Stimulated activated CD4-positive, alpha-beta T cell treated with anti-CD3 and anti-CD28 coated beads, Interleukin-12 subunit alpha, Interleukin-12 subunit beta, amount 100 ng/mL, for 24 hours (primary cell): Measurements from ENCODE around the gene MYOF.
"Not testable (repeated sequence)": the region's sequence is repeated elsewhere in the genome, so short reads cannot be mapped to it uniquely, and the experiment has no call there.

Experiments used
- DNase-seq, 2 experiments: peaks; one replicate each; pipeline ENCODE4 v3.0.0-alpha.2; 2020; ENCODE audit warnings: low read depth in 2 of 2

MYOF gene

DNA sequence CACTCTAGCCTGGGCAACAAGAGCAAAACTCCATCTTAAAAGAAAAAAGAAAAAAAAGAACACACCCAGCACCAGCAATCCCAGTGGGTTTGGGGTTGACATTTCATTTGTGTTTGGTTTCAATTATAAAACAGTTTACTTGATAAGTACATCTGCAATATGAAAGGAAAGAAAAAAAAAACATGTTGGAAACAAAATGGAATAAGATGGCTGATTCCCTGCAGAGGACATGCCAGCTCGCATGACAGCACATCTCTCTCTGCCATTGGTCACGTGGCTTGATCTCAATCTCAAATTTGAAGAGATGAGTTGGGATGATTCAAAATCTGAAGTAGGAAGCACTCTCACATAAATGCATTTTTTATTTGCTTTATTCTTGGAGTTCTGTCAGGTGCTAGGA is 28.0 kb downstream of the MYOF start:
- no peak for DNase-seq

DNA sequence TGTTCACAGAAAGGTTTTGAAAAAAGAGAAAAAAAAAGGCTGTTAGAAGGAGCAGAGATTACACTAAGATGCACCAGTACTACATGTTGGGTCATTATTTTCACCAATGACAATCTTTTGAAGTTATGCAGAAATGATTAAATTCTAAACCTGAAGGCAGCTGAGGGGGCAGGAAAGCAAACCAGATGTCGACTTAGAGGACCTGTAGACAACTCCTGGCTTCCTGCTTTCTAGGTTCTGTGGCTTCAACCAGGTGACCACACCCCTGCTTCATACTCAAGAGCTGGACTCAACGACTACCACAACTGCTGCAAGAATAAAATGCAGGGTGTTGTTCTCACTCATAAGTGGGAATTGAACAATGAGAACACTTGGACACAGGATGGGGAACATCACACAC is 30.0 kb downstream of the MYOF start:
- no peak for DNase-seq

DNA sequence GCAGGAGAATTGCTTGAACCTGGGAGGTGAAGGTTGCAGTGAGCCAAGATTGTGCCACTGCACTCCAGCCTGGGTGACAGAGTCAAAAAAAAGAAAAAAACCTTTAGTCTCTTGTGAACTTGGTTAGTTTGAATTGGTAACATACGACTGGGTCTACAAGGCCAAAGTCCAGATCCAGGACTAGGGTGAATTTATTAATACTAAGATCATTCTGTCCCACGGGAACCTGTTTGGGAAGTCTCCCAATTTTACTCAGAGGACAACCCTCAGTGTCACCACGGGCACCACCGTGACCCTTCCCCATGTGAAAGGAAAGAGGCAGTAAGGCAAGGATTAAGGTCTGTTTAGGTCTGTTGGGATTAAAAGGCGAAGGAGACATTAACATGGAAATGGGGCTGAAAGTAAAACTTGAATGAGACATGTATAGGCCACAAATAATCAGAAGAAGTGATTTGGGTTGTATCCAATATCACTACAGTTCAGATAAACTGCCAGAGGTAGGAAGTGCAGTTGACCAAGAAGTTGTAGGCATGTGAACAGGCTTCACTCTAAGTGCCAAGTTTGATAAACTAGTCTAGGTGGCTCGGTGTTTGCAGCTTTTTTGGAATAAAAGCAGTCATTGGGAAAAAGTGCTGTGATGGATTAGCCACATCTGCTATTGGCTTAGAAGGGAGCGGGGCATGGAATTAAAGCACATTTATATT is 30.7 kb downstream of the MYOF start:
- no peak for DNase-seq

DNA sequence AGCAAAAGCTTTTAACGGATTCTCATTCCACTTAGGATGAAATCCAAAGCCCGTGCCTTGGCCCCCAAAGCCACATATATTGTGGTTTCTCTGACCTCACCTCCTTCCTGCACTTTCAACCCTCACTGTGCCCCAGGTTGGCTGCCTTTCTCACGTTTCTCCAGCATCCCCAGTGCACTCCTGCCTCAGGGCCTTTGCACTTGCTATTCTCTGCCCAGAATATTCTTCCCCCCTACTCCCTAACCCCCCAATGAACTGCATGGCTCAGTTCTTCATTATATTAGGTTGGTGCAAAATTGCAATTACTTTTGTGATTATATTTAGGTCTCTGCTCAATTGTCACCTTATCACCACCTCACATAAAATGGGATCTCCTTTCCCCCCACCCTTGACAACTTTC is 34.2 kb downstream of the MYOF start:
- DNase-seq, result no peak

DNA sequence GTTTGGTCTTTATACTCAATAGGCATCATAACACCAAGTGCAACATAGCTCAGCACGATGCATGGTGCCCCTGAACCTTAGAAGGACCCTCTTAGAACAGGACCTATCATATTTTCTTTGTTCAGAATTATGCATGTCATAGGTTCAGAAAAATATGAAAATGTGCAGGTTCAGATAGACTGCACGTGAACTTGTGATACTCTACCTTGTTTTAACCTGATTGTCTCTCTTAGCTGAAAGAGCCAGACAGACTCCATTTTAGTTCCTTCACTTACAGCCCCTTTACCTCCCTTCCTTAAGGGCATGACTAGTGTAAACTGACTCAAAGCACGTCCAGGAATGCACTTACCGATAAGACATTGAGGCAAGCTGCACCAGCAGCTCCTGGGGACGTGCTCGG is 35.1 kb downstream of the MYOF start:
- DNase-seq, result no peak

DNA sequence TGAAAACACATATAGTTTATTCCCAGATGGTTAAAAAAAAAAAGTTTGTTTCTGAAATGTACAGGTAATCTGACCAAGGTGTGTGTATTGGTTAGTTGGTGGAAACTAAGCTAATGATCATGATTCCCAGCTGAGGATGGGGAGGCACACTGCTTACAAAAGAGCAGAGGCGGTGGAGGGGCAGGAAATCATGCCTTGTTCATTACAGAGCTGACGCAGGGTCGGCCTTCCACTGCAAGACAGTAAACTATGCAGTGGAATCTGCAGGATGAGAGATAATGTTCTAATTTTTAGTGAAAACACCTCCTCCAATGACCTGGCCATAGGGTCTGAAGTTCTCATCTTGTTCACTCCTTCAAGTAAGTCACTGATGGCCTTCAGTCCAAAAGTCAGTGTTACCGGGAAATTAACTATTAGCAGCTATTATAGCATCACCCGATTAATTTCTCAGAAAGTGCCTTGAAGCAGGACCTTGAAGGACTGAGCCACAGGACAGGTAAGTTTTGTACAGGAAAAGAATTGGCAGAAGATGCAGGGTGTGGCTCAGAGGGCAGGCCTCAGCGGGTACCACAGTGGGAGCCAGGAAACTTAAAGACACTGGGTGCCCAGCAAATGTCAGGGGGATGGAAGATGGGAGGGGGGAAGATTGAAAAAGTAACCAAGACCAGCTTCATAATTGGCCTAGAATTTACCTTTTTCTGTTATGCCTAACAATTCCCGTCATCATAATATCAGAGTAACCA is 36.0 kb downstream of the MYOF start:
- no peak for DNase-seq

DNA sequence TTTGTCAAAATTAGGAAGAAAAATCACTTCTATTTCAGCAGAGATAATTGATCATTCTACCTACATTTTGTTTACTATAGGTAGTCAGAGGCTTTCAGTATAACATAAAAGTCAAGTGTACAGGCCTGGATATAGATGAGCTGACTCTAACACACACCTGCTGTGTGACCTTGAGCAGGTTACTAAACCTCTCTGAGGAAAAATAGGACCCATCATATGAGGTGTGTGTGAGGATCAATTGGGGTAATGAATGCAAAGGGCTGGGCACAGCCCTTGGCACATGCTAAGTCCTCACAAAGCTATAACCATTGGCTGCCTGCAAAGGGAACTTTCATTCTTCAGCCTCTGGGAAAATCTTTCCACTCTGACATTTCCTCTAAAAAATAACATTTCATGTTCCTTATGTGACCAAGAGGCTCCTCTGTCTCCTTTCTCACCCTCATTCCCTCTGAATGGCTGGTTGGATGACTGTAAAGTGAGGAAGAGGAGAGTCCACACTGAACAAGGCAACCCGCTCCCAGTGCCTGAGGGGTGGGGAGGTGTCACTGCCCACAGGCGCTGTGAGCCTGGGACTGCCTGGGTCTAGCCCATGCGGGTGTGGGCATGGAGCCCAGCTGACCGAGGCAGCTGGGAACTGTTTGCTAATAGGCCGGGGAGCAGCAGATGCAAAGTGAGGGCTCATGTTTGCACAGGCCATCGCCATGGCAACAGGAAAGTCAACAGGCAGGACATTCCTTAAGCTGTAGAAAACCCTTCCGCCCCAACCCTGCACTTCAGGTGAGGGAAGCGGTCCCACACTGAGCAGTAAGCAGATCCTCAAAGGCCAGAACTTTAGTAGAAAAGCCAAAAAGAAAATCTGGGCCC is 36.8 kb downstream of the MYOF start:
- DNase-seq, result no peak

DNA sequence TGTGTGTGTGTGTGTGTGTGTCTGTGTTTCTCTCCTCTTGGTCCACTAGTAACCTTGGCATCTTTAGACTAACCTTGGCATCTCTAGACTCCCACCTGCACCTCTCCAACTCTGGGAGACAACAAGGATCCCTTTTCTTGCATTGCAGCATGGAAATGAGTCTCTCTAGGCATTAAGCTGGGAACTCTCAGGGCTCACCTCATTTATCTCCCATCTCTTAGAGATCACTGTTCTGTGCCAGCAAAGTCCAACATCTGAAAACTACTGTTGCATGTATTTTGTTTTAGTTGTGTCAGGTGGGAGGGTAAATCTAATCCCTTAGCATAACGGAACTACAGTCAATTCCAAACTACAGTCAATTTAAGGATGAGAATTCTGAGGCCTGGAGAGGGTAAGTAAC is 38.7 kb downstream of the MYOF start:
- DNase-seq, result no peak

DNA sequence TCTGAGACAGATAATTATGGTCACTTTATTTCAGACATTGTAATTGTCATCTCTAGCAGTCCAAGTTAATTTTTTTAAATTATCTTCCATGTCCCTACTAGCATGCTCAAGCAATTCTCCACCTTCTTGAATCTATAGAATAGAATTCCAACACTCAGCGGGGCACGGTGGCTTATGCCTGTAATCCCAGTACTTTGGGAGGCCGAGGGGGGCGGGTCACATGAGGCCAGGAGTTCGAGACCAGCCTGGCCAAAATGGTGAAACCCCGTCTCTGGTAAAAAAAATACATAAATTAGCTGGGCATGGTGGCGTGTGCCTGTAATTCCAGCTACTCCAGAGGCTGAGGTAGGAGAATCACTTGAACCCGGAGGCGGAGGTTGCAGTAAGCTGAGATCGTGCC is 39.4 kb downstream of the MYOF start:
- not testable (repeated sequence) for DNase-seq

DNA sequence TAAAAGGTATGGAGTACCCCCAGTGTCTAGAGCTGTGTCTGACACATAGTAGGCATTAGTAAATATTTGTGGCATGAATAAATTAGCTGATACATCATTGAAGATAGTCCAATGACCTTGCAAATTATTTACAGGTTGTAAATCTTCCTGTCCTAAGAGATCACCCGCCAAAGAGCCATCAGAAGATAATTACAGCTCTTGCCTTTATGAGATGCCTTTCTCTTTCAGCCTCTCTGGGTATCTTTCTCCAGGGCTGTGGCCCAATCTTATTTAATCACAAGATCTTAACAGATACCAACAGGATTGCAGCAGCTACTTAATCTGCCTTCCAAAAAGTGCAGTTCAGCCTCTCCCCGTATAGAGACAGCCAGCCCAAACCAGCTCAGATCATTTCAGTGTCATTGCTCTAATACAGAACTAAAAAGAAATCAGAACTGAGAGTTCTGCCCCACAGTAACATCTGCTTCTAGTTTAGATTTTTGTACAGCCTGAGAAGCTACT is 41.5 kb downstream of the MYOF start:
- DNase-seq, result no peak

DNA sequence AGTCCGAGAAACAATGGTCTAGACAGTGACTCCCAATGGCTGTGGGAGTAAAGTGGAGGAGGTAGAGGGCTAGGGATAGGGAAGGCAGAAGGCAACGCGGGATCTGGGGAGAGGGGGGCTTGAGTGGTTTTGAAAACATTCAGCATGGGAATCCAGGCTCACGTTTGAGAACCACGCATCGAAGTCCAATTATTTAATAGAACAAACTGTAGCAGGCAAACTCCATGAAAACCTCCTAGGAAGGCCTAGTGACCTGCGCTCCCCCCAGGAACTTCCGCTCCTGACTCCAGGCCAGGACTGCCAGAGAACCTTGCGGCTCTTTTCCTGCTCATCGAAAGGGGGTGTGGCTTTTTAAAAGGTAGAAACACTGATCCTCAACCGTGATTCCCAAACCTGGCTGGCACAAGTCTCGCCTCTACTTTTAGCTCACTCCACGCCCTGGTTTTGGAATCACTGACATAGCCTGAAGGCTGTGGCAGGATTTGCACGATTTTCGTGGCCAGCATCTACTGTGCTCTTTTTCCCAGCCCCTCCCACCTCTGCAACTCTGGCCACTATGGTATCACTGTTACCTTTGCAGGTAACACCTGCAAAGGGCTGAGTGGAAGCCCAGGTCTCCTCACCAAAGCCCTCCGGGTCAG is 43.4 kb downstream of the MYOF start:
- no peak for DNase-seq

DNA sequence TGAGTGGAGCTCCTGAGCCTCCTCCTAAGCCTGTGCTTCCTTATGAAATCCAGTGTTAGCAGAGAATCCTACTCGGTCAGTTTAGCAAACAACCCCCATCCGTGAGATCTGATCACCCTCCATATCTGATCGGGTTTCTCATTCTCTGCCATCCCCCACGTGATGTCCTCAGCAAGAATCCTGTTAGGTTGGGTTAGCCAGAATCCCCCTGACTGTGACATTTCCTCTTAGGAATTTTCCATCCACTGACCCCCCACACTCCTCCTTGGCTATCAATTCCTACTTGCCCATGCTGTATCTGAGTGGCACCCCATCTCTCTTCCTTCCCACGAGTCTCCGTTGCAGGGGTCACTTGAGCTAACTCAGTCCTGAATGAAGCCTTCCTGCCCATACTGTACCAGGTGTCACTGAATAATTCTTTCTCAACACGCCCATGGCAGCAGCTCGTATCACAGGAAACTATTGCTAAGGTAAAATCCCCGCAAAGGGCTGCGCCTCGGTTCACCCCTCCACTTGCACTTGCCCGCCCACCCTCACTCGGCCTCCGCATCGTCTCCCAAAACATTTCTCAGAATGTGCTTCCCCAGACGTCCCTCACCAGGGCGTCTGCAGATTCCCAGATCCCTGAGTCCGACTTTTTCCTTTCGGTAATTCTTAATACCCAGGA is 44.1 kb downstream of the MYOF start:
- no peak for DNase-seq

DNA sequence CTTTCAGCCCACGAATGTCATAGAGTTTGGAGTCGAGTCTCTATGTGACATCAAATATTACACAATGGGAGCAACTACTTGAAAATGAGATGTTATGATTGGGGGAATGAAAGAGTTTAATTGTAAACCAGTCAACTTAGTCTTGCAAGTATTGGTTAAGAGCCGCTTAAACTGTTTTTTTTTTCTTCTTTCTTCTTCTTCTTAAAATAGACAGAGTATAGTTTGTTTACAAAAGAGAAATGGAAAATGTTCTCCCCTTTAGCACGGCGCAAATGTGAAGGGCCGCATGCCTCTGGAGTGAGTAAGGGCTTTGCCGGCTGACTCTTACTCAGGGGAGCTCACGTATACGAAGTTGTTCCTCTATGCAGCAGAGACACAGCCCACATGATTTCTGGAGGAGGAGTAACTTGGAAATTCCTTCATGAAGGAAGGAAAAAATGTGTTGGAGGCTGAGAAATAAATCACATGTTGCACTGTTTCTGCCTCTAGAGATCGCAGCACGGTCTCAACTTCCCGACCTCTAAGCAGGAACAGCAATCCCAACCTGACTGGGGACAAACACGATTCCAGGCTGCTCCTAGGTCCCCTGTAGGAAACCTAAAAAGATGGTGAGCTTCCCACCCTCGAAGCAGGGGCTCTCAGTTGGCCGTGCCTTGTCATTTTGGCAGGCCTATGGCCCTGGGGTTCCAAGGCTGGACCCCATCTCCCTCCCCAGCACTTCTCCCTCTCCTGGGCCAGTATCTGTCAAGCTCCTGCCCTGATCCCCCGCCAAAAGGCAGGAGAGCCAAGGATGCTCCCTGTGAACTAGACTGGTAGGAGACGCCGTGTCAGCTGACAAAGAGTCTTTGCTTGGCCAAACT is 44.8 kb downstream of the MYOF start:
- DNase-seq, result no peak

DNA sequence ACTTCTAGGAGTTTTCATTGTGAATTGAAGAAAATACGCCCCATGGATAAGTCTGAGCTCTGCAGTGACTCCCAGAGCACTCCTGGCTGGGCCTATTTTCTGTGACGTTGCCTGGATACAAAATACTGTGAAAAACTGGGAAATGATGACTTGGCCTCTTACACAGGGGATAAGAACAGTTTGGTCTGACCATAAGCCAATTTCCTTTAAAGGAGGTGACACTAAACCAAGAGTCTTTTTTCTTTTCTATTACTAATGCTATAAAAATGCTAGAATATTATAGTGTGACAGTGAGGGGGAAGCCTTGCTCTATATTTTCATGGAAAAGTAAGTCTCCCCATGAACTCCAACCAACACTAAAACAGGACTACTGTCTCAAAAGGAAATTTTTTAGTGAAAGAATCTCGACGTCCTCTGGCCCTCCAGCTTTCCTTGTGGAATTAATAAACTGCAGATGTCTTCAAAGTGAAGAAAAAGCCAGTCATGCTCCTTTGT is 45.5 kb downstream of the MYOF start:
- no peak for DNase-seq

DNA sequence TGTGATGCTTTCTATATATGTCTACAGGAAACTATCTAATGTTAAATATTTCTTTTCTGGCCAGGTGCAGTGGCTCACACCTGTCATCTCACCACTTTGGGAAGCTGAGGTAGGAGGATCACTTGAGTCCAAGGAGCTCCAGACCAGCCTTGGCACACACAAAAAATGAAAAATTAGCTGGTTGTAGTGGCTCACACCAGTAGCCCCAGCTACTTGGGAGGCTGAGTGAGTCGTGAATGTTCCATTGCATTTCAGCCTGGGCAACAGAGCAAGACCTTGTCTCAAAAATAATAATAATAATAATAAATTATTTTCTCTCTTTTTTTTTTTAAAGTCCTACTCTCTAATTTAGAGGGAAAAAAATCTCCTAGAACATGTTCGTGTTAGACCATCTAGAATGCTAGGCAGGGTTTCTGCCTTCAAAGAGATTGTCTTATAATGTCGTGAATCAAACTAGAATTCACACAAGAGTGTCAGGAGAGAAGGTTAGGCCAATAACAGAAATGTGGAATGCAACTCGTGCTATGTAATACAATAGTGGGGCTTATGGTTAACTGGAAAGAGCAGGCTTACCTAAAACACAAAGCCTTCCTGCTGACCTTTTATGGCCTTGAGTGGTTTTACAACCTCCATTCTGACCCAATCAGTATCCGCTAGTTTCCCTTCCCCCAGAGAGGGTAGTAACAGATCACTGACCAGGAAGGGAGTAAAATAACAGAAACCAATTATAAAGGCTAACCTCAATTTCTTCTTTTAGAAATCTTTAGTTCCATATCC is 46.3 kb downstream of the MYOF start:
- no peak for DNase-seq

DNA sequence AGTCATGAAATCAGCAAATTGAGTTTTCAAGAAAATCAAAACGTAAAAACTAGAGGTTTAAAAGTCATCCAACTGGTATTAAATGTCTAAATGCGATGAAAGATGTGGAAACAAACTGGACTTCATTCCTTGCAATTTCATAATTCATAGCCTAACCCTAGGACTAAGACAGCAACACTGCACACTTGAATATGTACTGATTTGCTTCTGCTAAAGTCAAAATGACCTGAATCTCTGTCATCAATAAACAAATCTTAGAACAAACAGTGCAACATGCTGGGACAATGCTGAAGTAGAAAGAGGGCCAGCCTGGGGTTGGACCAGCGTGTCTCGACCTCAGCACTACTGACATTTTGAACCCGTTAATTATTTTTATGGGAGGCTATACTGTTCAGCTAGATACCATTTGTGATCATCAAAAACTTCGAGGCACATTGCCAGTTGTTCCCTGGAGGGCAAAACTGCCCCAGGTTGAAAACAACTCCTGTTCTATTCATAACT is 47.1 kb downstream of the MYOF start:
- DNase-seq, result no peak

DNA sequence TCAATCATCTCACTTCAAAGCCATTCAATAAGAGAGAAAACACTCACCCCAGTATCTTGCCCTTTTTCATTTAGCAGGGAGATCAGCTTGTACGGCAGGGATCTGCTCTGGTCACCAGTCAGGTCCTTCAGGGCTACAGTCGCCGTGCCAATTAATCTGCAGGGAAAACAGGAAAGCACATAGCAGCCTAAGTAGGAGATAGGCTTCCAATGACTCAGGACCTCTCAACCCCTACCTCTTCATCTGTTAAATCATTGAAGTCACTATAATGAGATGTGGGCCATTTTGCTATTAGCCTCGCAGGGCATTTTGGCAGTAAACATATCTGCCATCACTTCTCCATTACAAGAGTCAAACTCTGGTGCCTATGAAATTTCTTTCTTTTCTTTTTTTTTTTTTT is 50.8 kb downstream of the MYOF start:
- DNase-seq, result no peak

DNA sequence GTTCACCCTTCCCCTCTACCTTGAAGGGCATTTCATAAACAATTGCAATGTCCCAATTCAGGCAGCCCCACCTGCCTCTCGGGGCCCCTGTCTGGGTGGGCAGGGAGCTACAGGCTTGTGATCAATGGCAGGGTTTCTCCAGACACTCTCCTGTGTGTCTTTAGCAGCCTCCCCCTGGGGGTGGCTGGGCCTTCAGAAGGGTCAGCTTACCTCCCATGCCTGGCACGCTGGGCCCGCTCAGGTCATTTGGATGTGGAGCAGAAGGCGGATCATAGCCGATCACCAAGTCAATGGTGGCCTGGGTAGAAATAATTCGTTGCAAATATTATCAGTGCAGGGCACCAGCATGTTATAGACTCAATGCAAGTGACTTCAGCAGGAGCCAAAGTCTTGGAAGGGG is 56.3 kb downstream of the MYOF start:
- DNase-seq, result no peak

DNA sequence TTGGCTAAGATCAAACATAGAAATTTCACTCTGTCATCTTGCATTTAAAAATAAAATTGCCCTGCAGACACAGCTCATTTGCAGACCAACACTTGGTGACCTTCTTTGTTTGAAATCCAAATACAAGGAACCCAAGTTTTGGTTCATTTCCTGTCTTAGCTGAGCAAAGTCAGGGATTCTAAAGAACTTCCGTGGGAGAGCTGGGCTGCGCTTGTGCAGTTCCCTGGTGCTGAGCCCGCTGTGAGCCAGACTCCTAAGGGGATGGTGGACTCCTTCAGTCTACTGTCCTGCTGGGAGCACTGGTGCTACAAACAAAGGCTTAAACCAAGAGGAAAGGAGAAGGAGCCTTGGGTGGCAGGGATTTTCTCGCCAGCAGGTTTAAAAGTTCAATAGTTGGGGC is 60.0 kb downstream of the MYOF start:
- no peak for DNase-seq
